Effector CD8-positive, alpha-beta T cell (primary cell): Measurements from ENCODE around the gene BCOR.

Experiments used
- DNase-seq: peaks from one replicate; lab custom pipeline; 2025; lab: John Stamatoyannopoulos, UW

Gene BCOR

GRCh38 chrX:40098264-40099054 lies 701 bp upstream of the BCOR start:
- DNase-seq = peak; percentile 40

- peak; percentile 28 for DNase-seq
These were observed 636 bp downstream of the BCOR start for GRCh38 chrX:40097141-40097503.

GRCh38 chrX:40096395-40097091 lies 1.2 kb downstream of the BCOR start:
- DNase-seq = peak; percentile 35

DNA sequence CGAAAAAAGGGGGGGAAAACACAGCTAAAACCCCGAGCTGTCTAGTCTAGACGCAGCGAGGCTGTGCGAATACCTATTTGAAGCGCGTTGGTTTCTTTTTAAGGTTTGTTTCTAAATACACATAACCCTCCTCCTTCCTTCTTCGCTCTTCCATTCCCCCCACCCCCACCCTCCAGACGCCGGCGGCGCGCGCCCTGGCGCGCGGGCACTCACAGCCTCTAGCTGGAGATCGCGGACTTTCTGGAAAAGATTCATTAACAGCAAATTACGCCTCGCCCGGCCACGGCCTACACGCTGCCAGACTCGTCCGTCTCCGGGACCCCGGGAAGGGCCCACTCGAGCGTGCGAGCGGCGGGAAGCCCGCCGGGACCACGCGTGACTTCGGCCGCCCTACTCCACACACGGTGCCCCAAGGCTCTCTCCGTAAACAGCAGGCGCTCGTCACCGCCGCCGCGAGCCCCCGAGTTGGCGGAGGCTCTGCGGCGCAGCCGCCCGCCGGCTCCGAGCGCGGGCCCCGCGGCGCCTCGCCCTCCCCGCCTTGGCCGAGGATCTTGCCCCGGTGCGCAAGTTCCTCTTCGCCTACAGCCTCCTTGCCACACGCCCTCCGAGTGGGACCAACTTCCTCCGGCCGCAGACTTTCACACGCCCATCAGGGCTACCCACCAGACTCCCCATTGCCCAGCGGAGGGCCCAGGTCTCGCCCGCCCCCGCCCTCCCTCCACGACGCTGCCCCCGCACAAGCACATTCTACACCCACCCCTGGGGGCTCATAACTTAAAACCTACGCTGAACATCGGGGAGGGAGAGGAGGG lies 2.0 kb downstream of the BCOR start:
- DNase-seq = no peak

DNA sequence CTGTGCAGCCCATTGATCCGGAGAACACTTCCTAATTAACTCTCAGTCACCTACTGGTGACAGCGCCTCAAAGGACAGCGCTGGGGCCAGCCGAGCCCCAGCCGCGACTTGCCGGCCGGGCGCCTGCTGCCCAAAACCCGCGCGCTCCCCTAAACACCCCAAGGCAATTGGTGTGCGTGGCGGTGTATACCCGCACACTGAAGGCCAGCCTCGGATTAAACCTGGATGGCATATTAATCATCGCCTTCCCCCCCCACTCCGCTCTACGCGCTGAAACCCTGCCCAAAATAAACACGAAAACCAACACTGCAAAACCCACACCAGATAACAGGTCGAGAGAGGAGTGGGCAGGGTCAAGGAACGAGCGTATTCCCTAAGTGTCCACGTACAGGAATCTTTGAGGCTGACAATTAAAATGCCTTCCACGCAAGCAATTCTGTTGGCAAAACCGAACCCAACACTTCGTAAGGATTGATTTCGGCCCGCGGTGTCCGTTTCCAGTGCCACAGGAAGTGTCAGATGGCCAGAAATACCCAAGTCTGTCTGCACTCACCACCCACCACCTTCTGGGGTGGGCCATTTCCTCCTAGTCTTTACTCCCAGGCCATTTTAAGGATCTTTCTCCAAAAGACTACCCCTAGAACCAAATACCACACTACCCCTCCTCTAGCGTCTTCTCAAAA lies 2.7 kb downstream of the BCOR start:
- no peak for DNase-seq

DNA sequence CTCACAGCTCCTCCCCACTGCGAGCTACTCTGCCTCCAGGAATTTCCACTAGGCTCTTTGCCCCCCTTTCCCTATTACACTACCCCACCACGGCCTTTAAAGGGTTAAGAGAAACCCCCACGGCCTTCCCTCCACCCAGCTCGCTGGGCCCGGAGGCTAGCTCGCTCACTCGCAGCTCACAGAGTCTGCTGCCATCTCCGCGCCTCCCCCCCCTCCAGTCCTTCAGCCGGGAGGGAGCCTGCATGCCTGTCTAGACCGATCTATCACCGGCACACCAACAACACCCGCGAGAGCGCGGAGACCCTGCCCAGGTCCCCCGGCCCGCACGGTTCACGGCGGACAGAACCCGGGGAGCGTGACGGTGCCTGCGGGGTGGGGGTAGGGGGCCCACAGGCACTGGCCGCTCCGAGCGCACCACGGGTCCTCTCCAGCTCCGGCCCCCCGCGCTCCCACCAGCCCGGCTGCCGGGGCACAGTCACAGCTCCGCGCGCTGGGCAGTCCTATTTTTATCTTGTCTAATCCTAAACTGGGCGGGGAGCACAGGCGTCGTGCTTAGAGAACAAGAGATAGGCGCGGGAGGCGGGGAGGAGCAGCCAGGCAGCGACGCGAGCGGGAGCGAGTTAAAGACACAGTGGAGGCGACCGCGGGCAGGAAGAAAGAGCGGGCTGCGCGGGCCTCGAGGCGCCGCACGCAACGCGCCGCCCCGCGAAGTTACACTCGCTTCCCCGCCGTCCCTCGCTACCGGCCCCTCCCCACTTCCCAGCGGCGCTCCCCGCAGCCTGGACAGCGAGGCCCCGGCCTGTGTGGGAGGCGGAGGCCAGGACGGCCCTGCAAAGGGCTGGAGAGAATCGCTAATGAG lies 3.5 kb downstream of the BCOR start:
- no peak for DNase-seq

GRCh38 chrX:40093586-40093985 lies 4.2 kb downstream of the BCOR start:
- DNase-seq = no peak

- DNase-seq = no peak
These were observed 4.8 kb downstream of the BCOR start for GRCh38 chrX:40092808-40093435.

DNA sequence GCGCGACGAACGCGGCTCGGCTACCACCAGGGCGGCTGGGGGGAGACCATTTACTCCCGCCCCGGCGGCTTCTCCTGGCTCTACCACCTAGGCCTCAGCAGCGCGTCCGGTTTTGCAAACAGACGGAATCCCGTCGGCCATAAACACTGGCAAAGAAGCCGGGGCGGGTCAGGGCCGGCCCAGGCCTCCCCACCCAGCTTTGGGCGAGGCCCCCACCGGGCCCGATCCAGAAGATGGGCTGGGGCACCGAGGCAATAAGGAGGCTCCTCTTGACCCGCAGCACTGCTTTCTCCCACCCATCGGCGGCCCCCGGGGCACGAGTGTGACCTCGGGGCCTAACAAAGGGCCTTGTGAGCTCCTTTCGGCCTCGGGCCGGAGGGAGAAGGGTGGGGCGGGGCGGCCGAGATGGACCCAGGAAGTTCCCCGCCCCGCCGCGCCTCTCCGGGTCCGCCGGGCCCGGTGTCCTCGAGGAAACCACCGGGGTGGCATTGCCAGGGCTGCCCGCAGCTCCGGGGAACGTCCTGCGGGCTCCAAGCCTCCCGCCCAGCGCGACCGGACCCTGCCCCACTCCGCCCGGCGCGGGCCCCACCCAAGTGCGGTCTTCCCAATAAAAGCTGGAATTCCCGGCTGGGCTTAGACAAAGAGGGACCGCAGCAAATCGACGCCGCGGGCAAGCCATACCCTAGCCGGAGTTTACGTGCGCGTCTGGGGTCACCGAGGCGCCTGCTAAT lies 5.9 kb downstream of the BCOR start:
- no peak for DNase-seq

- no peak for DNase-seq
These were observed 6.8 kb downstream of the BCOR start for GRCh38 chrX:40090961-40091360.

- DNase-seq = no peak
These were observed 7.5 kb downstream of the BCOR start for GRCh38 chrX:40090050-40090804.

DNA sequence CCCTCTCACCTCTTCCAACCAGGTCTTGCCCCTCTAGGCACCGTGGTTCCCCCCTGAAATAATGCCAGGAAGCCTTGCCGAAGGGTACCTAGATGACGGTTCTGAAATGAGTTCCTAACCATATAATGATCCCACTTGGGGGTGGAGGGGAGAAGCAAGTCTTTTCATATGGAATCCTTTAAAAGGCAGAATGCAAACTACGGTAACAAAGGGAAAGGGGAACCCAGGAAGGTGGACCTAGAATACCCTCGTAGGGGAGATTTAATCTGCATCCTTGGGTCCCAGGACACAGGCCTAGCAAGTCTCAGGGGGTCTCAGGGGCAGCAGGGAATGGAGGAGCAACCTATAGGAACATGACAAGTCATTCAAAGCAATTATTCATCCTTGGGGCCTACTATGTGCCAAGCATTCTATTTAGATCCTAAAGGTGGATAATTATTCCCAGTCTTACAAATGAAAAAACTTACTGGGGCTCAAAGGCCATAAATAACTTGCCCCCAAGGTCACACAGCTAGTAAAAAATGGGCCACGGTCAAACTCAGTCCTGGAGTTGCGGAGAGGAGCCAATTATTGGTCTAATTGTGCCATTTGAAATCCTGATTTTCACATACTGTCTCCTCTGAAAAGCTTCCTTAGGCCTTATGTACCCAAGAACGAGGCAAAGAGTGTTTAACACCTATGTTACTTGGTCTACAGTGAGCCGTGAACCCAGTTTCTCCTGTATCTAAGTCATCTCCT lies 8.8 kb downstream of the BCOR start:
- no peak for DNase-seq

DNA sequence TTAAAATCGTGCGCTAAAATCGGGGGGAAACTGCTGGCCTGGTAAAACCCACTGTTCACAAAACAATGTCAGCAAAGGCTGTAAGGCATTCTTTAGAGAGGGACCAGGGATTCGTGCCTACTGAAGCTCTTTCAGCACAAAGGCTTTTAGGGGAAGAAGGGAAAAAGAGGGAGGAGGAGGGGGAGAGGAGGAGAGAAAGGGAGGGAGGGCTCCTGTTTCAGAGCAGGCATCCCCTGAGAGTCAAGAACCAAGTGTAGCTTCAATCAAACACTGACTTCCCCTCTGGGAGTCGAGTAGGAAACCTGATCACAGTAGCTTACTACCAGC lies 9.5 kb downstream of the BCOR start:
- no peak for DNase-seq

GRCh38 chrX:40087425-40088298 lies 10.1 kb downstream of the BCOR start:
- DNase-seq = no peak

- DNase-seq = no peak
These were observed 11.0 kb downstream of the BCOR start for GRCh38 chrX:40086569-40087335.

DNA sequence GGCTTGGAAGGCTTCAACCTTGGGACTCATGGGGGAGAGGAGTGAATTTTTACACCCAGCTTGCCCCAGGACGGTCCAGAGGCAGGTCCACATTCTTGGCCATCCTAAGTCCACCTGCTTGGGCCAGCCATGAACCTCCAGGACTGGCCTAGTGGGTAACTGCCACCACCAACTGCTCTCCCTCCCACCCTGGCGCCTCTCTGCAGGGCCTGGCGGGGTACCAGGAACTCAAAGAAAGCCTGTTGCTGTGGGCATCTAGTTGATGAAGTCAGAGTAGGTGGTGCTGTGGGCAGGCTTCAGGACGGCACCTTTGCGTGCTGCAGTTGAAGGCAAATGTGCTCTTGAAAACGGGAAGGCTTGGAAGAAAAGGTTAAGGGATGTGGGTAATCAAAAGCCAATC lies 12.0 kb downstream of the BCOR start:
- DNase-seq = no peak

- DNase-seq = no peak
These were observed 12.6 kb downstream of the BCOR start for GRCh38 chrX:40085102-40085551.
